ENCODE data around the gene CNGA4.

CNGA4 gene

GRCh38 chr11:6224421-6224820 is 14.5 kb upstream of the CNGA4 start:
- no peak overlapping the region for H3K27ac ChIP-seq
- TF ChIP-seq, protein P1, sequence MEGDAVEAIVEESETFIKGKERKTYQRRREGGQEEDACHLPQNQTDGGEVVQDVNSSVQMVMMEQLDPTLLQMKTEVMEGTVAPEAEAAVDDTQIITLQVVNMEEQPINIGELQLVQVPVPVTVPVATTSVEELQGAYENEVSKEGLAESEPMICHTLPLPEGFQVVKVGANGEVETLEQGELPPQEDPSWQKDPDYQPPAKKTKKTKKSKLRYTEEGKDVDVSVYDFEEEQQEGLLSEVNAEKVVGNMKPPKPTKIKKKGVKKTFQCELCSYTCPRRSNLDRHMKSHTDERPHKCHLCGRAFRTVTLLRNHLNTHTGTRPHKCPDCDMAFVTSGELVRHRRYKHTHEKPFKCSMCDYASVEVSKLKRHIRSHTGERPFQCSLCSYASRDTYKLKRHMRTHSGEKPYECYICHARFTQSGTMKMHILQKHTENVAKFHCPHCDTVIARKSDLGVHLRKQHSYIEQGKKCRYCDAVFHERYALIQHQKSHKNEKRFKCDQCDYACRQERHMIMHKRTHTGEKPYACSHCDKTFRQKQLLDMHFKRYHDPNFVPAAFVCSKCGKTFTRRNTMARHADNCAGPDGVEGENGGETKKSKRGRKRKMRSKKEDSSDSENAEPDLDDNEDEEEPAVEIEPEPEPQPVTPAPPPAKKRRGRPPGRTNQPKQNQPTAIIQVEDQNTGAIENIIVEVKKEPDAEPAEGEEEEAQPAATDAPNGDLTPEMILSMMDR (conservative IDR thresholded peaks at IDR 0.05), result no peak

- H3K27ac ChIP-seq, result no peak overlapping the region
- TF ChIP-seq, protein P1 (conservative IDR thresholded peaks at IDR 0.05), result no peak
These were observed 13.9 kb upstream of the CNGA4 start for GRCh38 chr11:6225024-6225423.

GRCh38 chr11:6225896-6226295 is 13.0 kb upstream of the CNGA4 start:
- no peak overlapping the region for H3K27ac ChIP-seq
- TF ChIP-seq, protein P1 (conservative IDR thresholded peaks at IDR 0.05), result no peak

- no peak overlapping the region for H3K27ac ChIP-seq
- TF ChIP-seq, protein P1 (conservative IDR thresholded peaks at IDR 0.05), result no peak
These were observed 10.4 kb upstream of the CNGA4 start for GRCh38 chr11:6228520-6228919.

- H3K27ac ChIP-seq, result no peak overlapping the region
- TF ChIP-seq, protein P1 (conservative IDR thresholded peaks at IDR 0.05), result no peak
These were observed 9.0 kb upstream of the CNGA4 start for GRCh38 chr11:6229911-6230310.

GRCh38 chr11:6232899-6233298 is 6.0 kb upstream of the CNGA4 start:
- TF ChIP-seq, protein P1 (conservative IDR thresholded peaks at IDR 0.05), result no peak
- no peak overlapping the region for H3K27ac ChIP-seq

DNA sequence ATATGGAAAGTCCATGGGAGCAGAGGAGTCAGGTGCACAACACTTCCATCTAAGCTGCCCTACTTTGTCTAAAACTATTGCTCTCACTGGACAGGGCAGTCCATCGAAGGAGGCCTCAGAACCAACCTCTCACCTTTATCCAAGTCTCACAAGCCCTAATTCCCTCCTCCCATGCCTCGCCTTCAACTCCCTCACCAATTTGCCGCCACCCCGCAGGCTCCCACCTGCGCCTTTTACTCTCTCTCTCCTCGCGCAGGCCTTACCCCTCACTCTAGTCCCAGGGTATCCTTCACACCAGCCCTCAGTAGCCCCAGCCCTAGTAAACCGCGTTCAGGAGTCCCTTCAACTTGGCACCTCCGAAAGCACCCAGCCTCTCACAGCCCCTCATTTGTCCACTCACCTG is 4.9 kb upstream of the CNGA4 start:
- TF ChIP-seq, protein P1 (conservative IDR thresholded peaks at IDR 0.05), result no peak
- H3K27ac ChIP-seq, result peak overlapping the region; percentile 71
